ENCODE measurements around the gene CCDC71L.

Gene CCDC71L

DNA sequence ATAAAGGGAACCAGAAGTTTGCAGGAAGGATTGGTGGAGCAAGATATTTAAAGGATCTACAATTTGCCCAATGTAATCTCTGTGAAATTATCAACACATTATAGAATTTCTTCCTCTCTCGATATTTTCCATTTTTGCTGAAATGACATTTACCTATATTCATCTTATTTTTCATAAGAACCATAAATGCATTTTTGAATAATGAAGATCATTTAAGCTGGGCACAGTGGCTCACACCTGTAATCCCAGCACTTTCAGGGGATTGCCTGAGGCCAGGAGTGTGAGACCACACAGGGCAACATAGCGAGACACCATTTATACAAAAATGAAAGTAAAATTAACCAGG, 37.7 kb downstream of the CCDC71L start:
- no peak for FAIRE-seq

DNA sequence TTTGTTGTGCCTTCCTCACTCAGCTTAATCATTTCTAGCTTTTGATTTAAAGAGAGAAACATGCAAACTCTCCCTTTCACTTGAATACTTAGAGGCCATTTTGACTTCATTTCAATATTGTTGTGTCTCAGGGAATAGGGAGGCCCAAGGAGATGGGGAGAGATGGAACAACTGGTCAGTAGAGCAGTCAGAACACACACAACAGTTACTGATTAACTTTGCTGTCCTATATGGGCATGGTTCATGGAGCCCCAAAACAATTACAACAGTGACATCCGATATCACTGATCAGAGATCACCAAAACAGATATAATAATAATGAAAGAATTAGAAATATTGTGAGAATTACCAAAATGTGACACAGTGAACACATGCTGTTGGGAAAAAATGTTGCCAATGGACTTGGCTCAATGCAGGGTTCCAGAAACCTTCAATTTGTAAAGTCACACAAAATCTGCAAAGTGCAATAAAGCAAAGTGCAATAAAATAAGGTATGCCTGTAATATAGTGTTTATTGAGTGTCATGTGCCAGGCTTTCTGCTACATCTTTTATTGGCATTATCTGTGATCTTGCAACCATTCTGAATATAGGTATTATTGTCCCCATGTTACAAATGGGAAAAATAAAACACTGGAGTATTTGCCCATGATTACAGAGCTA, 38.2 kb downstream of the CCDC71L start:
- FAIRE-seq, result no peak

DNA sequence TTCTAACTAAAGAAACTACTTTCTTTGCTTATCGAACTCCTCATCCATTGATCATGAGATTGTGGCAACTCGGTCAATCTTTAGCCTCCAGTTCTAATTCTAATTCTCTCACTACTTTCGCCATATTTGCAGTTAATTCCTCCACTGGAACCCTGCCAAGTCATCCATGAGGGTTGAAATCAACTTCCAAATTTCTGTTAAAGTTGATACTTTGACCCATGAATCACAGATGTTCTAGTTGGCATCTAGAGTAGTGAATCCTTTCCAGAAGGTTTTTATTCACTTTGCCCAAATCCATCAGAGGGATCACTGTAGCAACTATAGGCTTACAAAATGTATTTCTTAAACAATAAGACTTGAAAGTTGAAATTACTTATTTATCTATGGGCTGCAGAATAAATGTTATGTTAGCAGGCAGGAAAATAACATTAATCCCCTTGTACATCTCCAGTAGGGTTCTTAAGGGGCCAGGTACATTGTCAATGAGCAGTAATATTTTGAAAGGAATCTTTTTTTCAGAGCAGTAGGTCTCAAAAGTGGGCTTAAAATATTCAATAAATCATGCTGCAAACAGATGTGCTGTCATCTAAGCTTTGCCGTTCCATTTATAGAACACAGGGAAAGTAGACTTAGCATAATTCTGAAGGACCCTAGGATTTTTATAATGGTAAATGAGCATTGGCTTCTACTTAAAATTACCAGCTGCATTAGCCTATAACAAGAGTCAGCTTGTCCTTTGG, 39.4 kb downstream of the CCDC71L start:
- FAIRE-seq, result no peak

DNA sequence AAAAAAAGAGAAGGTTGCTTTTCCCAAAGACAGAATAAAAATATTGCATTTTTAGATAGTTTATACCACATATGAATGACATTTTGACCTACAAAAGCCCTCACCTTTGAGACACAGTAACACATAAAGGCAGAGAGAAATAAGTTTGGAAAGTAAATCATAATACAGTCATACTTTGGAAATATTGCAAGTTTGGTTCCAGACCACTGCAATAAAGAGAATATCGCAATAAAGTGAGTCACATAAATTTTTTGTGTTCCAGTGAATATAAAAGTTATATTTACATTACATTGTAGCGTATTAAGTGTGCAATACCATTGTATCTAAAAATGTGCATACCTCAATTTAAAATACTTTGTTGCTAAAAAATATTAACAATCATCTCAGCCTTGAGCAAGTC, 40.3 kb downstream of the CCDC71L start:
- no peak for FAIRE-seq

DNA sequence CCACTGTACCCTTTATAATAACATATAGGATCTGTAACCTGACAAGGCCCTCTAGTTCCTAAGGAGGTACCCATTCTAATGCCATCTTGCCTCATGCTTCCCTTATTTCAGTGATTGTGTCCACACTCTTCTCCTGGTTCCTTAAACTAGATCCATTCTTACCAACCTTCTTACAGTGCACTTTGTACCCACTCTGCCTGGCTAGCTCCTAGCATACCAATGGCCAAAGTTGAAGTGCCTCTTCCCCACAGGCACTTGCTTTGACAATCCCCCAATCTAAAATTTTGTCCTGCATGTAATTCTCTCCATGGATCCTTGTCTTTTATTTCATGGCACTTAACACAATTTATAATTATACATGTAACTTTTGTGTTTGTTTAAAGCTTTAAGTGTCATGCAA, 40.9 kb downstream of the CCDC71L start:
- FAIRE-seq, result no peak

DNA sequence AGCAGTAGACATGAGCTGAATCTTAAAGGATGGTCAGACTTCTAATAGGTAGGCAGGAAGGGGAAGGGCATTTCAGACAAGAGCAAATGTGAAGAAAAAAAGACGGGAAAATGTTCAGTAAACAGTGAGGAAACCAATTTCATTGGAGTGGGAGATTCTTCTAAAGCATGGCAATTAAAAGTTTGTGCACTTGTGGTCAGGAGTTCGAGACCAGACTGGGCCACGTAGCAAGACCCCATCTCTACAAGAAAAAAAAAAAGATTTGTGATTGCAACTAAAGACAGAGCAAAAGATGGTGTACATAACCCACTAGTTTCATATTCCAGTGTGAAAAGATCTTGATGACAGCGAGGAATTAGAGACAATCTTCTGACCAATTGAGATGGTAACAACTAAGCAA, 41.7 kb downstream of the CCDC71L start:
- FAIRE-seq, result no peak

DNA sequence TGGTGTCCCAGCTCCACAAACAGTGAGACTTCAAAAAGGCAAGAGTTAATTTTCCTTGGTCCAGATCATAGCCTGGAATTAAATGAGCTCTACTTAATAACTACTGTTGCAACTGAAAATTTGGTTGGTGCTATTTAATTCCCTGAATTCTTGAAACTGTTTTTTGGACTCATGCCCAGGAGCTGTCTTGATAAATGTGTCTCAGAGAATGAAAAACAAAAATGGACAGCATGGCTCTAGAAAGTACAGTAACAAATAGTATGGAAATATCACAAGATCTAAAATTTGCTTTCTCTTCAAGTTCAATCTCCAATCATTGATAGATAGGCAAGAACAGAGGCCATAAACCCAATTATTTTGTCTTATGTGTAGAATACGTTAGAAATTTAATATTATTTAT, 42.5 kb downstream of the CCDC71L start:
- FAIRE-seq, result peak; percentile 4

DNA sequence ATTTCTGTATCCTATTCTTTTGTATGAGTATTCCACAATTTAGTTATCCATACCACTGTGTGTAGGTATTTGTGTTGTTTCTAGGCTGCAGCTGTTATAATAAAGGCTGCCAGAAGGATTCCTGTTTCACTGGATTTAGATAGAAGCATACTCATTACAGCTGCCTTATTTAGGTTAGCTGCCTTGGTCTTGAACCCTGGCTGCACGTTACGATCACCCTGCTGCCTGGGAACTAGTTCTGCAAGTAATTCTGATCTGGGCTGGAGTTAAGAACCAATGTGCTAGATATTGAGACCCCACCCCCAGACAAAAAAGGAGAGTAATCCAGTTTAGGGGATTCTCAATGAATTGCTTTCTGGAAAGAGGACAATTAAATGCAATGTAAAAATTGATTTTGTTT, 43.1 kb downstream of the CCDC71L start:
- no peak for FAIRE-seq

DNA sequence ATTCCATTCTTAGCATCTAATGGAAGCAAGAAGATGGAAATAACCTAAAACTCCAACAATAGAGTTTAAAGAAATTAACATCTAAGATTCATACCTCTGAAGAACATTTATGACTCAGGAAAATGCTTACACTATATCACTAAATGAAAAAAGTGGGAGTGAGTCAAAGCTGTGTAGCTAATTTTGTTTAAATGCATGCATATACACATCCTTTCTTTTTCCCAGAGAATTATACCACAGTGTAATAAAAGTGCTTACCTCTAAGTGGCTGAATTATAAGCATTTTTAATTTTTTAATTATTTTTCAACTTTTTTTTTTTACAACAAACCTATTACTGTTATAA, 44.3 kb downstream of the CCDC71L start:
- FAIRE-seq, result no peak

DNA sequence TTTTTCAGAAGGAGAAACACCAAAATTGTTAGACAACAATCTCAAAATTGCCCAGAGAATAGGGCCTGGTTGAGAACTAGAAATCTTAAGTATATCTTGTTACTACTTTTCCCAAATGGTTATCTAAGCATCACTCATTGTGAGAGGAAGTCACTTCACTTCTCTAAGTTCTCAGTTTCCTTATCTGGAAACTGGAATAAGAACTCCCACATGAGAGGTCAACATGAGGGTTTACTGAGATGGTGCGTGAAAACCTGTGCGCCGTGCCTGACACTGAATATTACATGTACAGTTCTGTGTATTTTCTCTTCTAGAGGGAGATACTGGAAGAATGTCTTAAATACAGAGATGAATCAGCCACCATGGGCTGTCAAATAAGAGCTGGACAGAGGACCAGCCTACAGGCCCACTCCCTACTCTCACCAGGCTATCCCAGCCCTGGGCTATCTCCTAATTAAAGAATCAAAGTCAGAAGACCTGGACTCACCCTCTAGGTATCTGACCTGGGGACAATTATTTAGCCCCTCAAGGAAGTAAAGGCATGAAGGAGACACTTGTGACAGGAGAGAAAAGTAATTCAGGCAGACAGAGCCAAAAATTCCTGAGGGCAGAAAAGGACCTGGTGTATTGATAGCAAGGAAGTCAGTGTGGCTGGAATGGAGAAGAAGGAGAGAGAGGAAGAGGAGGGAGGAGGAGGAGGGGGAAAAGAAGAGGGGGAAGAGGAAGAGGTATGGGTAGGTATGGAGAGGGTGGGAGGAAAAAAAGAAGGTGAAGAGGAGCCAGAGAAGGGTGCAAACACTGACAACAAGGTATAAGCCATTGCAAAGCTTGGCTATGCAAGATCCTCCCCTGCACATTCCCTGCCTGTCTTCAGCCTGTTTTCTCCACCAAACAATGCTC, 44.9 kb downstream of the CCDC71L start:
- no peak for FAIRE-seq

DNA sequence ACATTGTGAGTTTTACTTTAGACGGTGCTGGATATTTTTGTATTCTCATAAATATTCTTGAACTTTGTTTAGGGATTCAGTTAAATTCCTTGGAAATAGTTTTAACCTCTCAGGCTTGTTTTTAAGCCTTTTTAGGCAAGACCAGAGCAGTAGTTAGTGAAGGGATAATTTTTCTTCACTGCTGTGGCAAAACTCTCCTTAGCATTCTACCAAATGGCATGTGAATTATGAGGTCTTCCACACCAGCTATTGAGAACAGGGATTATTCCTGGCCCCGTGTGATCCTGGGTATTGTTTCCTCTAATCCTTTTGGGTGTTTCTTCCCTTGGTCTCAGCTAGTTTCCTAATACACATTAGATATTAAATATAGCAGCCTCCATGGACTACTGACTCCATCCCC, 46.2 kb downstream of the CCDC71L start:
- FAIRE-seq, result no peak

DNA sequence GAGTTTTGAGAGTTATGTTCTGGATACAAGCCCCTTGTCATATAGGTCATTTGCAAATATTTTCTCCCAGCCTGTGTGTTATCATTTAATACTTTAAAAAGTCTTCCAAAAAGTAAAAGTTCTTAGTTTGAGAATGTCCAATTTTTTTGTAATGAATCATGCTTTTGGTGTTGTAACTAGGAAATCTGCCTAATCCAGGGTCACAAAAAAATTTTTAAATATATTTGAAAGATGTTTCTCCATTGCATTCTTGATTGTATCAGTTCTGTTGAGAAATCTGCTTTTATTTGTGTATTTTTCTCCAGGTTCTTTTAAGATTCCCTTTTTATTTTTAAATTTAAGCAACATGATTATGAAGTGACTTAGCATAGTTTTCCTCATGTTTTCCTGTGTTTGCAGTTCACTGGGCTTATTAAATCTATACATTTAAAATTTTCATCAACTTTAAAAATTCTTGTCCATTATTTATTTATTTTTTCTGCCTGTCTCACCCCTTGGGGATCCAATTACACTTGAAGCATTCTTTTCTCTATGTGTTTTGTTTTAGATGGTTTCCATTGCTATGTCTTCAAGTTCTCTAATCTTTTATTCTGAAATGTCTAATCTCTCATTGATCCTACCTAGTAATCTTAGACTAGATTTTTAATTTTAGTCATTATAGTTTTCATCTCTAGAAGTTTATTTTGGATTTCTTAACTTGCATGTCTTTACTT, 47.0 kb downstream of the CCDC71L start:
- FAIRE-seq, result no peak

DNA sequence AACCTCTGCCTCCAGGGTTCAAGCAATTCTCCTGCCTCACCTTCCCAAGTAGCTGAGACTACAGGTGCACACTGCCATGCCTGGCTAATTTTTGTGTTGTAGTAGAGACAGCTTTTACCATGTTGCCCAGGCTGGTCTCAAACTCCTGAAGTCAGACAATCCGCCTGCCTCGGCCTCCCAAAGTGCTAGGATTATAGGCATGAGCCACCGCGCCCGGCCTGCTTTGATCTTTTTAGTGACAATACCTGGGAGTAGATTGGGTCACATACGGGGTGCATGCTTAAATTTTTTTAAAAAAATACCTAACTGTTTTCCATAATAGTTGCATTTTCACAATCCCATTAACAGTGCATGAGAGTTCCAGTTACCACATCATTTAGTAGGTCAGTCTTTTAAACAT, 47.7 kb downstream of the CCDC71L start:
- FAIRE-seq, result no peak

DNA sequence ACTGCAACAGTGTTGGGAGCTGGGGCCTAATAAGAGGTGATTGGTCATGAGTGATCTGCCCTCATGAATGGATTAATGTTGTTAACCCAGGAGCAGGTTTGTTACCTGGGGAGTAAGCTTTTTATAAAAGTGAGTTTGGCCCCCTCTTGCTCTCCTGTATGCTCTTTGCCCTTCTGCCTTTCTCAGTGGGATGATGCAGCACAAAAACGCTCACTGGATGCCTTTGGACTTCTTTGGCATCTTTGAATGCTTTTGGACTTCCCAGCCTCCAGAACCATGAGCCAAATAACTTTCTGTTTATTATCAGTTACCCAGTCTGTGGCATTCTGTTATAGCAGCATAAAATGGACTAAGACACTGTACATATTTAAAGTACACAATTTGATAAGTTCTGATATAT, 48.5 kb downstream of the CCDC71L start:
- FAIRE-seq, result no peak

DNA sequence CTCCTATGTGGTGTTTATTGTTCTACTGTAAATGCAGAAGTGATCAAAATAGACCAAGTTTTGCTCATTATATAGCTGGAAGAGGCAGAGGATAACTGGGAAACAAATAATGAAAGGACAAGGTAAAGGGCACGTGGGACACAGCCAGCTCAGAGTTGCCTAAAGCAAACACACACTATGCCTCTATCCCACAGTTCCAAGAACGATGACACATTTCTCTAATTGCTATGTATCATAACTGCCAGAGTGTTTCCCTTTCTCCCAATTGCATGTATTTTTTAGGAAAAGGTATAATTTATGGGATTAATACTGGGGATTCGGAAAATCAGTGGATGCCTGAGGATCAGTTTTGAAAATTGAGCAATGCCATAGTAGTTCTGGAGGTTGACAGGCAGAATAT, 49.0 kb downstream of the CCDC71L start:
- FAIRE-seq, result no peak

DNA sequence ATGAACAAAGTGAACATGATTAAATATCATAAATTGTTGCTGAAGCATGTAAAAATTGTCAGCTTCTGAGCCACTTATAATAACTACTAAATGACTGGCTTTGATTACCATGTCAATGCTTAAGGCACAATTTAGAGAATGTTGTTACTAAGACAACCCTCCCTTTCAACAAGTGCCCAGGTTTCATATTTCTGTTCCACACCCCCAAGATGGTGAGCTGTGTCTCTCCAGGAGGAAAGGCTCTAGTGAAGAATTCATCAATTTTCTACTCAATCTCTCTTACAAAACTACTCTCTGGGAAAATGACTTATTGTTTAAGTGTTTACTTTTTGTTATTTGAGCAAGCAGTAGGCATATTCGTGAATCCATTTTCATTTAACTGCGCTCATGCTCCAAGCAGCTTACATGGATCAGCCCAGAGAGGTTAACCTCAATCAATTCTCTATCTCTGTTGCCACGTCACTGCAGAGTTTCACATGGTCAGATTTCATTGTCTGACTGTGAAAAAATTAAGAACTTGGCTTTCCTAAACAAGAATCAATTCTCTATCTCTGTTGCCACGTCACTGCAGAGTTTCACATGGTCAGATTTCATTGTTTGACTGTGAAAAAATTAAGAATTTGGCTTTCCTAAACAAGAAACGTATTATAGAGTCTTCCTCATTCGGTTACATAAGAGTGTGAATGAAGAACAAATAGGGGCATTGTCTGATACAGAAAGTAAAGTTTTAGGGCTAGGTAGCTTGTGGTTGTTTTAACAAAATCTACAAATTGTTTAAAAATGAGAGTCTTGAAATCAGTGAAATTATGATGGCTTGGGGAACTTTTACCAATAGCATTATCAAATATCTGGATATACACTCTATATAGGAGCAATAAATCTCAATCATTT, 49.7 kb downstream of the CCDC71L start:
- FAIRE-seq, result no peak

DNA sequence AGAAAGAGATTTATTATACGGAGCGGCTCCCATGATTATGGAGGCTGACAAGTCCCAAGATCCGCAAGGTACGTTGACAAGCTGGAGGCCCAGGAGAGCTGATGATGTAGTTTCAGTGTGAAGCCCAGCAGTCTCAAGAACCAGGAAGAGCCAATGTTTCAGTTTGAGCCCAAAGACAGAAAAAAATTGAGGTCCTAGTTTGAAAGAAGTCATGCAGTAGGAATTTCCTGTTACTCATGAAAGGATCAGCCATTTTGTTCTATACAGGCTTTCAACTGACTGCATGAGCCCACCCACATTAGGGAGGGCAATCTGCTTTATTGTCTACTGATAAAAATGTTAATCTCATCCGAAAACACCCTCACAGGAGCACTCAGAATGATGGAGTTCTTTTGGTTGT, 51.5 kb downstream of the CCDC71L start:
- no peak for FAIRE-seq

DNA sequence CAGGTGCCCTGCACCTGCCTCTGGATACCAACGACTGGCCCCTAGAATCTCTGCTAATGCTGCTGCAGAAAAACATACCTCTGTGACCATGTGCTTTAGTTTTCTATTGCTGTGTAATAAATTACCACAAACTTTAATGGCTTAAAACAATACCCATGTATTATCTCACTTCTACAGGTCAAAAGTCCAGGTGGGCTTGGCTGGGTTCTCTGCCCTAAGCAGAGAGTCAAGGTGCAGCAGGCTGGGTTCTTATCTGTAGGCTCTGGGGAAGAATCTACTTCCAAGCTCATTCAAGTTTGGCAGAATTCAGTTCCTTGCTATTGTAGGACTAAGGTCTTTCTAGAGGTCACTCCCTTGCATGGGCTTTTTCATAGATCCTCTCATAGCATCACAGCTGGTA, 52.3 kb downstream of the CCDC71L start:
- FAIRE-seq, result no peak
